AML-193 (cell line): Measurements from ENCODE around the gene FGF3.
"Not testable (repeated sequence)": the region's sequence is repeated elsewhere in the genome, so short reads cannot be mapped to it uniquely, and the experiment has no call there.

Source experiments
- DNase-seq, 2 experiments: peaks; one replicate each; lab custom pipeline; 2025; lab: John Stamatoyannopoulos, UW

Gene FGF3

DNA sequence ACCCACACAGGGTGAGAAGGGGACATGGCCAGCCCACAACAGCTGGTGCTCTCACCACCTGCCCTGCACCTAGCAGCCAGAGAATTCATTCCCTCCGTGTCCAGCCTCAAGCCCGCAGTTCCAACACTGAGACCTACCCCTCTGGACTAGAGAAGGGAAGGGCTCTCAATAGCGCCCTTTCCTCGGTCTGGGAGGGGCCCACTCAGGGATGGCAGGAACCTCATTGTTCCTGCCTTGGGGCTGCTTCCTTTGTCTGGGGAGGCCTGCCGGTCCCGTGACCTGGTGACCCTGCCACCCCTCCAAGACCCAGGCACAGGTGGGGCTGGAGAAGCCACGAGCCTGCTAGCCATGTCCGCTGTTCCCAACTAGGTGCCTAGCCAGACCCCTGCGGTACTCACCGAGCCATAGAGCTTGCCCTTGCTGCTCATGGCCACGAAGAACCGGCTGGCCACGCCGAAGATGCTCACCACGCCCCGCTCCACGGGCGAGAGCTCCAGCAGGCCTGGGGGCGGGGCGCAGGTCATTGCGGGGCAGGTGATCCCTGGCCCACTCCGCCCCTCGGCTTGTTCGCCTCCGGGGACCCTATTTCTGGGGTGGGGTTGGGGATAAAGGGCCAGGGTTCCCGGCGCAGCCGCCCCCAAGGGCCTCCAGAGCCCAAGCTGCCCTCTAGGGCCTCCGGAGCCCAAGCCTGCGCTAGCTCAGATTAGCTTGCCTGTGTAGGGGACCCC is 45.4 kb downstream of the FGF3 start:
- DNase-seq = no peak

DNA sequence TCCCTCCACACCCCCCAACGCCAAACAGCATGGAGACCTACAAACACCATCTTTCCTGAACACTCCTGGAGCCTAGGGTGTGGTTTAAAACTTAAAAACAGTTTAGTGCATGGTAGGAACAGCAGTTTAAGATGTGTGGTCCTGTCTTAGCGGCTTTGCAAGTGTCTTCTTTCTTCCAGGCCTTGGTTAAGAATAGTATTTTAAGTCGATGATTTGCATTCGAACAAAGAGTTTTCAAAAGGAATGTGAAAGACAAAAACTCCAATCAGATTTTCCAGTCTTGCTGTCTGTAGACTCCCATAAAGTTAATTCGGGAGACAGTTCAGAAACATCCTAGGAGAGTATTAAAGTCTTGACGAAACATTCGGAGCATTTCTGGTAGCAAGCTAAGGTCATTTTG is 47.8 kb downstream of the FGF3 start:
- DNase-seq = no peak

DNA sequence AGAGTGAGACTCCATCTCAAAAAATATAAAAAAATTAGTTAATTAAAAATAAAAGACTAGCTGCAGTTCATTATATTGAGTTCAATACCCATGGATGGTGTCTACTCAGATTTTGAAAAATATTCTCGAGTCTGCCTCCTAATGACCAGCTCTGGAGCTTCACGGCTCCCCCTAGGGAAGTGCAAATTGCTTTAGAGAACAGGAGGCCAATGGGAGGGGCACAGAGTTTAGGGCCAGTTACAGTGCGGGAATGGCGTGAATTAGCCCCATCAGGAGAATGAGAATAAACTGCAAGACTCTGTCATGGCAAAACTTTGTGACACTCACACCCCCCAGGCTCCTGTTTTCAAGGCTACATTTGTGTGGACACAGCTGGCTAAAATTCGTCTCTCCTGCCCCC is 48.7 kb downstream of the FGF3 start:
- no peak for DNase-seq

DNA sequence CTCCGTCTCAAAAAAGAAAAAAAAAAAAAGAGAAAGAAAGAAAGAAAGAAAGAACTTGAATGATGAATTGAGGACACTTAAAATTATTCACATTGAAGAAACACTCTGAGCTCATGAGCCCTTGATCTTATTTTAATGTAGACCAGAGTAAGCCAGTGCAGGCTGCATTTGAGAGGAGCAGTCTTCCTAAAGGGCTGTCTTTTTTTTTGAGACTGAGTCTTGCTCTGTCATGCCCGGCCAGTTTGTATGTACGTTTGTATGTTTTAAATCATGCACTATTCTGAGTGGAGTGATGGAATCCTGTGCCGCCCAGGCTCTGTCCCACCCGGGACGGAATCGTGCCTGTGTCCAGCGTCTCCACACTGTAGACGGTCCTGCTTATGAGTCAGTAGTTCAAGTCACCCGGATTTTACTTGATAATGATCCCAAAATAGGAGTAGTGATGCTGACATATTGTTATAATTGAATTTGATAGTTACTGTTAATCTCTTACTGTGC is 53.7 kb downstream of the FGF3 start:
- no peak for DNase-seq

DNA sequence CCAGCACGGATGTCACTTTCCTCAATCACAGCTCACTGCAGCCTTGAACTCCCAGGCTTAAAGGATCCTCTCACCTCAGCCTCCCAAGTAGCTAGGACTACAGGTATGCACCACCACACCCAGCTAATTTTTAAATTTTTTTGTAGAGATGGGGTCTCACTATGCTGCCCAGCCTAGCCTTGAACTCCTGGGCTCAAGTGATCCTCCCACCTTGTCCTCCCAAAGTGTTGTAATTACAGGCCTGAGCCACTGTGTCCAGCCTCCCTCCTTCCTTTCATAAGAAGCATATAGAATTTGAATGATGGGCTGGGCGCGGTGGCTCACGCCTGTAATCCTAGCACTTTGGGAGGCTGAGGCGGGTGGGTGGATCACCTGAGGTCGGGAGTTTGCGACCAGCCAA is 54.3 kb downstream of the FGF3 start:
- not testable (repeated sequence) for DNase-seq

DNA sequence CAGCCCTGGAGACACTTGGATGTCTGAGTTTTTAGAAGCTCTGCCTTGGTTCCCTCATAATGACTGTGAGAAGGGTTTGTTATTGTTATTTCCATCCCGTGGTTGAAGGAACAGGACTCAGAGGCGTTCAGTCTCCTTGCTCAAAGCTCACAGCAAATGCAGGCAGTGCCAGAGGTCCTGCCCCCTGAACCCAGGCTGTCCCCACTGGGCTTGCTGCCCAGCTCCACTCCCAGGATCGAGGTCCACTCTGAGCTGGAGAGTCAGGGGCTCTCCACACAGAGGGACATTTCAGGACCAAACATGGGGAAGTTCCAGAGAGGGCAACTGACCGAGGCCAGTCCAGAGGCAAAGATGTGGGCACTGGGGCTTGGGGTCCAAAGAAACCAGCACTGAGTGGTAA is 58.9 kb downstream of the FGF3 start:
- DNase-seq = no peak
